HepG2 (cell line): Measurements from ENCODE around the gene PATZ1. TPM values are rescaled to one million over a fixed set of nuclear protein-coding genes. Genes with fewer than 3 reads are reported as not detected.

ENCODE experiments used
- ATAC-seq: fragments of 200-7000 bp; cut with Tn5 transposase; 3 replicates; pipeline ENCODE4 v1.9.1; 2020; ENCODE audit warnings: mild to moderate bottlenecking, moderate library complexity
- BruUV-seq: library from RNA; stranded (reverse); fragments of 400-500 nt; replicated peaks from 2 replicates; lab custom pipeline; 2021; lab: Mats Ljungman, UMichigan
- CTCF ChIA-PET: fragments of 300-600 bp; formaldehyde crosslinking; extraction: SDS; loops from one replicate; lab custom pipeline; 2021; ENCODE audit warnings: low total read pairs, inconsistent platforms, low intra/inter-chr PET ratio; lab: Yijun Ruan, JAX
- POLR2A ChIA-PET: fragments of 350-600 bp; sonication (Branson Sonifier 250); formaldehyde crosslinking; loops from one replicate; lab custom pipeline; 2020; ENCODE audit warnings: antibody characterized with exemption, inconsistent platforms; lab: Yijun Ruan, JAX
- DNase-seq: peaks from one replicate; pipeline ENCODE4 v3.0.0-alpha.2; 2015; ENCODE audit warnings: low spot score
- FAIRE-seq: peaks from 3 replicates; lab custom pipeline; 2011; peaks lifted over from hg19 to GRCh38; lab: Jason Lieb, UNC
- H2AFZ ChIP-seq: one replicate; pipeline ENCODE4 v1.6.1; 2011; ENCODE audit warnings: low read length, inconsistent platforms
- H3K27ac ChIP-seq: fragments of 300-600 bp; 3 replicates; pipeline ENCODE4 v1.8.0; 2011; ENCODE audit warnings: mixed run types, mild to moderate bottlenecking, mixed read lengths, low read length, inconsistent platforms; ENCODE audit not compliant: insufficient read depth; ENCODE audit errors: extremely low read length
- H3K27me3 ChIP-seq, 2 experiments: fragments of 200-600 bp in 1 of 2; 2 replicates in 1 of 2; 3 replicates in 1 of 2; pipeline versions ENCODE4 v1.6.0 to v1.8.0; 2011; ENCODE audit warnings: low read length in 2 of 2, mild to moderate bottlenecking in 2 of 2, moderate library complexity in 2 of 2, inconsistent platforms in 1 of 2; ENCODE audit not compliant: insufficient read depth in 2 of 2, control insufficient read depth in 1 of 2
- H3K36me3 ChIP-seq, 2 experiments: fragments of 200-600 bp in 1 of 2; replicated peaks in 1 of 2; 2 replicates in 1 of 2; 3 replicates in 1 of 2; pipeline versions ENCODE4 v1.5.1 to v1.8.0; 2011; ENCODE audit warnings: low read length in 2 of 2, inconsistent platforms in 1 of 2; ENCODE audit not compliant: insufficient read depth in 2 of 2, control insufficient read depth in 1 of 2
- H3K4me1 ChIP-seq: 2 replicates; pipeline ENCODE4 v1.5.1; 2012; ENCODE audit warnings: low read length, inconsistent platforms; ENCODE audit not compliant: insufficient read depth
- H3K4me2 ChIP-seq: 2 replicates; pipeline ENCODE4 v1.6.0; 2011; ENCODE audit warnings: low read depth, low read length, inconsistent platforms
- H3K4me3 ChIP-seq, 3 experiments: fragments of 200-600 bp in 1 of 3; sonication (generic), shearing (Covaris generic) in 1 of 3; replicated peaks in 1 of 3; 2 replicates each; pipeline ENCODE4 v1.5.1; 2011 to 2016; ENCODE audit warnings: low read length in 3 of 3, inconsistent platforms in 2 of 3, low read depth in 2 of 3, mild to moderate bottlenecking in 2 of 3, control low read depth in 1 of 3, mixed read lengths in 1 of 3; ENCODE audit not compliant: insufficient read depth in 1 of 3
- H3K79me2 ChIP-seq: one replicate; pipeline ENCODE4 v1.6.1; 2011; ENCODE audit warnings: low read length, inconsistent platforms; ENCODE audit not compliant: insufficient read depth
- H3K9ac ChIP-seq: 2 replicates; pipeline ENCODE4 v1.6.0; 2011; ENCODE audit warnings: mild to moderate bottlenecking, low read depth, low read length, inconsistent platforms; ENCODE audit not compliant: insufficient read depth
- H3K9me3 ChIP-seq: 2 replicates; pipeline ENCODE4 v1.5.1; 2012; ENCODE audit warnings: mild to moderate bottlenecking, low read length
- H4K20me1 ChIP-seq: 2 replicates; pipeline ENCODE4 v1.6.0; 2011; ENCODE audit warnings: inconsistent platforms, mild to moderate bottlenecking, low read length, moderate library complexity; ENCODE audit not compliant: insufficient read depth
- ARNTL ChIP-seq: sonication (generic); formaldehyde crosslinking; IDR thresholded peaks from 2 replicates; pipeline ENCODE4 v1.4.0; 2020; ENCODE audit warnings: mild to moderate bottlenecking, missing genetic modification reagents
- CHCHD3 ChIP-seq: sonication (generic); formaldehyde crosslinking; IDR thresholded peaks from 2 replicates; pipeline ENCODE4 v1.8.0; 2022; ENCODE audit warnings: mild to moderate bottlenecking, missing genetic modification reagents, moderate library complexity
- RELA ChIP-seq: sonication (generic); formaldehyde crosslinking; IDR thresholded peaks from 2 replicates; pipeline ENCODE4 v1.4.0; 2020; ENCODE audit warnings: missing genetic modification reagents
- SKI ChIP-seq: fragments of 450-650 bp; IDR thresholded peaks from one replicate; pipeline ENCODE4 v1.6.1; 2018; ENCODE audit warnings: mild to moderate bottlenecking; ENCODE audit not compliant: partially characterized antibody
- ZFP36L2 ChIP-seq: sonication (generic); formaldehyde crosslinking; IDR thresholded peaks from 2 replicates; pipeline ENCODE4 v1.4.0; 2020; ENCODE audit warnings: missing genetic modification reagents
- ZFX ChIP-seq: sonication (generic); formaldehyde crosslinking; IDR thresholded peaks from 2 replicates; pipeline ENCODE4 v1.4.0; 2020; ENCODE audit warnings: mild to moderate bottlenecking, low read depth, missing genetic modification reagents, moderate library complexity
- ZNF207 ChIP-seq: fragments of 450-650 bp; IDR thresholded peaks from 2 replicates; pipeline ENCODE4 v1.6.1; 2016; ENCODE audit warnings: antibody characterized with exemption, borderline replicate concordance
- WGBS: methylation state at CpG from one replicate; pipeline ENCODE4 v1.1.6; 2017; ENCODE audit warnings: low lambda C conversion rate; 5-methylcytosine and 5-hydroxymethylcytosine counted together
- in situ Hi-C: cut with HindIII; loops from 2 replicates; pipeline ENCODE4 v1.10.0; 2017; ENCODE audit warnings: low pct_unique_long_range_greater_than_20kb; ENCODE audit not compliant: extremely low pct_ligation_motif_present
- intact Hi-C: fragments of 100-400 bp; cut with micrococcal nuclease; formaldehyde crosslinking; loops from one replicate; pipeline ENCODE4 v1.10.0; 2022; ENCODE audit not compliant: unreplicated experiment
- polyA plus RNA-seq, 8 experiments: library from polyadenylated mRNA; depleted of rRNA in 3 of 8; stranded (reverse) in 7 of 8; unstranded in 1 of 8; fragments of >200 nt; fragmentation: Illumina TruSeq in 4 of 8; extraction: Trizol in 4 of 8; gene quantifications; 2 replicates each; pipeline versions ENCODE4 v1.2.1 to v1.2.3, GENCODE V29; 2011 to 2016; ENCODE audit warnings: low read depth in 4 of 8, missing spikeins in 1 of 8, mixed read lengths in 1 of 8; ENCODE audit not compliant: insufficient read depth in 1 of 8
- total RNA-seq, 5 experiments: library from RNA; depleted of rRNA; stranded (reverse); fragments of >200 nt; fragmentation: Illumina TruSeq; extraction: Trizol; gene quantifications; 2 replicates each; pipeline ENCODE4 v1.2.3, GENCODE V29; 2016; ENCODE audit warnings: low read depth in 1 of 5
- TF ChIP-seq, protein P1 (sequence below): sonication (generic); formaldehyde crosslinking; IDR thresholded peaks from 2 replicates; pipeline ENCODE4 v1.4.0; 2020; ENCODE audit warnings: low read depth, mild to moderate bottlenecking, missing genetic modification reagents

The PATZ1 gene
- total and polyA plus RNA-seq, 2 of the 13 experiments (the other 11 are each of a cell fraction or from before 2014, with no cell fraction given) = 24.9 to 30.5 TPM

DNA sequence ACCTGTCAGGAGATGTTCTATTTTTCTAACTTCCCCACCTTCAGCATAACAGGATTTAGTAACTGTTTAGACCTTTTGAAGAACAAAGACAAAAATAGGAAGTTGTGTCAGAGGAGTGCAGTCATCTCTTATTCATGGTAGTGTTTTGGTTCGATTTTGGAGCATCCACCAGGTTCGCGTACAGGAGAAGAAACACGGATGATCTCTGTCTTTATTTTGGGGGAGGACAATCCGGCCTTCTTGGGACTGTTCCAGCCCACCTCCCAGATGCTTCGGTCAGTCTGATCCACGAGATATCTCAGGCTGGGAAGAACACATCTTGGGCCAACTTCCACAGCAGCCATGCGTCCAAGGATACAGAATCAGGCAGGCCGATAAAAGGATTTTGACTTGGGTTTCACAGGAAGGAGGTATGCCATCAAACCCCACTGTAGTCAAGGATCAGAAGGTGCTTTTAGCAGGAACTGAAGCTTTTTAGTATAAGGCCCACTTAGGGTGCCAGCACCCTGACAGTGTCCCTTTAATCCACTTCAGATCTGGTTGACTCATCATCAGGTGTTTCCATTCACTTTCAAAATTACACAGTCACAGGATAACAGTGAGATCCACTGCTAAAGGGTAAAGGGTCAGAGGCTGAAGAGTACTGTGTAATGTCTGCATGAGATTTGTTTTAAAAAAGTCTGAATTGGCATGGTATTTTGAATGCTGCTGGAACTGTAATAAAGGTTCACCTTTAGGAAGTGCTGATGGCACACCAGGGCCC lies 16.5 kb downstream of the PATZ1 start:
- 0 out of 2 replicates have a peak, but pooled peaks cover 1% of the 10 kb centered on the region for H3K4me1 ChIP-seq
- H3K9ac ChIP-seq = no peak overlapping the region
- ChIA-PET CTCF (no interaction called here), POLR2A (no interaction called here)
- DNase-seq (no peak), ATAC-seq (no peak), FAIRE-seq (no peak)
- intact Hi-C loops (no loop called here), in situ Hi-C loops (no loop called here)
- no peak overlapping the region for H3K27ac ChIP-seq
- no peaks in the 10 kb centered on the region for H3K27me3 ChIP-seq
- H3K36me3 ChIP-seq = peaks cover 52 to 95% of the 10 kb centered on the region in 2 experiments
- no peak overlapping the region for H3K4me2 ChIP-seq
- H3K4me3 ChIP-seq = no peak overlapping the region
- TF ChIP-seq CHCHD3 (CRISPR knock-in tag) = no peak
- no peak for TF ChIP-seq ARNTL
- TF ChIP-seq, protein P1, sequence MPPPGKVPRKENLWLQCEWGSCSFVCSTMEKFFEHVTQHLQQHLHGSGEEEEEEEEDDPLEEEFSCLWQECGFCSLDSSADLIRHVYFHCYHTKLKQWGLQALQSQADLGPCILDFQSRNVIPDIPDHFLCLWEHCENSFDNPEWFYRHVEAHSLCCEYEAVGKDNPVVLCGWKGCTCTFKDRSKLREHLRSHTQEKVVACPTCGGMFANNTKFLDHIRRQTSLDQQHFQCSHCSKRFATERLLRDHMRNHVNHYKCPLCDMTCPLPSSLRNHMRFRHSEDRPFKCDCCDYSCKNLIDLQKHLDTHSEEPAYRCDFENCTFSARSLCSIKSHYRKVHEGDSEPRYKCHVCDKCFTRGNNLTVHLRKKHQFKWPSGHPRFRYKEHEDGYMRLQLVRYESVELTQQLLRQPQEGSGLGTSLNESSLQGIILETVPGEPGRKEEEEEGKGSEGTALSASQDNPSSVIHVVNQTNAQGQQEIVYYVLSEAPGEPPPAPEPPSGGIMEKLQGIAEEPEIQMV (CRISPR knock-in tag) = no peak
- TF ChIP-seq ZFP36L2 (CRISPR knock-in tag) = no peak
- no peak for TF ChIP-seq ZFX (CRISPR knock-in tag)
- no peak for TF ChIP-seq ZNF207
- TF ChIP-seq SKI = no peak
- no peak for TF ChIP-seq RELA (CRISPR knock-in tag)
- H2AFZ ChIP-seq = no peak overlapping the region
- H4K20me1 ChIP-seq = peaks cover 19% of the 10 kb centered on the region
- 89% methylated on average over 9 of the region's 9 CpGs for WGBS
- no peaks in the 10 kb centered on the region for H3K9me3 ChIP-seq
- peaks cover 10% of the 10 kb centered on the region for H3K79me2 ChIP-seq
- BruUV-seq = no TSS peak
